ENCODE measurements around the gene ST3GAL5.

DNA sequence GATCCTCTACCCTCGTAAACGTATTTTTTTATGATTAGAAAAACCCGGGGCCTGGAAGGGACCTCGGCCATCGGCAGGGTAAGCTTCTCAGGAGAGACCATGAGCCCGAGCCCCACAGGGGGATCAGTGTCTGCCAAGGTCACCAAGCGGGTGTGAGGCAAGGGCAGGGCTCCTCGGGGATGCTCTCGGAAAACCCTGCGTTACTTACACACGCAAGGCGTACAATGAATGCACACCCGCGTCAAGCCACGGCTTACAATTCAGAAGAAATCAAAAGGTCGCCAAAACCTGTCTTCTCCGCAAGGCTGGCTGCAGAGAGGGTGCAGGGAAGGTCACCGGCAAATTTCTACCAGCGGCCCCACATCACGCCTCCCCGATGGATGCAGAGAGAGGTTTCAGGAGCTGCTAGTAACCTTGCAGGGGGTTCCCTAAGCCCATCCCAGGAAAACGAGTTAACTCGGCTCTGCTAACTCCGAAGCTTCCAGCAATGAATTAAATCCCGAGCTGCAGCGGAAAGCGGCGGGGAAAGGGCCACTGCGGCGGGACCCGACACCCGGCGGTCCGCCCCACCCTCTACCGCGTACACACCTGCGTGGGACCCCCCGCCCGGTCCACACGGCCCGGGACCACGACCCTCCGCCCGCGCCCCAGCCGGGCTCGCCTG is 638 bp downstream of the ST3GAL5 start:
- TF ChIP-seq POLR2AphosphoS5 (IDR thresholded peaks at IDR 0.05; ENCODE audit: low read depth), result no peak
- TF ChIP-seq, protein P1, sequence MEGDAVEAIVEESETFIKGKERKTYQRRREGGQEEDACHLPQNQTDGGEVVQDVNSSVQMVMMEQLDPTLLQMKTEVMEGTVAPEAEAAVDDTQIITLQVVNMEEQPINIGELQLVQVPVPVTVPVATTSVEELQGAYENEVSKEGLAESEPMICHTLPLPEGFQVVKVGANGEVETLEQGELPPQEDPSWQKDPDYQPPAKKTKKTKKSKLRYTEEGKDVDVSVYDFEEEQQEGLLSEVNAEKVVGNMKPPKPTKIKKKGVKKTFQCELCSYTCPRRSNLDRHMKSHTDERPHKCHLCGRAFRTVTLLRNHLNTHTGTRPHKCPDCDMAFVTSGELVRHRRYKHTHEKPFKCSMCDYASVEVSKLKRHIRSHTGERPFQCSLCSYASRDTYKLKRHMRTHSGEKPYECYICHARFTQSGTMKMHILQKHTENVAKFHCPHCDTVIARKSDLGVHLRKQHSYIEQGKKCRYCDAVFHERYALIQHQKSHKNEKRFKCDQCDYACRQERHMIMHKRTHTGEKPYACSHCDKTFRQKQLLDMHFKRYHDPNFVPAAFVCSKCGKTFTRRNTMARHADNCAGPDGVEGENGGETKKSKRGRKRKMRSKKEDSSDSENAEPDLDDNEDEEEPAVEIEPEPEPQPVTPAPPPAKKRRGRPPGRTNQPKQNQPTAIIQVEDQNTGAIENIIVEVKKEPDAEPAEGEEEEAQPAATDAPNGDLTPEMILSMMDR (conservative IDR thresholded peaks at IDR 0.05; ENCODE audit: low read depth in 2 of 2), result no peak
- no peak for TF ChIP-seq EZH2phosphoT487 (IDR thresholded peaks at IDR 0.05; ENCODE audit: unreplicated experiment)
- peak; percentile 17 for TF ChIP-seq EZH2 (IDR thresholded peaks at IDR 0.05; ENCODE audit: low read depth, unreplicated experiment)
- no peak for TF ChIP-seq CREB1 (CRISPR knock-in tag; IDR thresholded peaks at IDR 0.05; ENCODE audit: low read depth)
- TF ChIP-seq, protein P2, sequence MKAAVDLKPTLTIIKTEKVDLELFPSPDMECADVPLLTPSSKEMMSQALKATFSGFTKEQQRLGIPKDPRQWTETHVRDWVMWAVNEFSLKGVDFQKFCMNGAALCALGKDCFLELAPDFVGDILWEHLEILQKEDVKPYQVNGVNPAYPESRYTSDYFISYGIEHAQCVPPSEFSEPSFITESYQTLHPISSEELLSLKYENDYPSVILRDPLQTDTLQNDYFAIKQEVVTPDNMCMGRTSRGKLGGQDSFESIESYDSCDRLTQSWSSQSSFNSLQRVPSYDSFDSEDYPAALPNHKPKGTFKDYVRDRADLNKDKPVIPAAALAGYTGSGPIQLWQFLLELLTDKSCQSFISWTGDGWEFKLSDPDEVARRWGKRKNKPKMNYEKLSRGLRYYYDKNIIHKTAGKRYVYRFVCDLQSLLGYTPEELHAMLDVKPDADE (IDR thresholded peaks at IDR 0.05), result no peak
- no peak for TF ChIP-seq NANOG (IDR thresholded peaks at IDR 0.05; ENCODE audit: borderline replicate concordance)
- TF ChIP-seq, protein P3, sequence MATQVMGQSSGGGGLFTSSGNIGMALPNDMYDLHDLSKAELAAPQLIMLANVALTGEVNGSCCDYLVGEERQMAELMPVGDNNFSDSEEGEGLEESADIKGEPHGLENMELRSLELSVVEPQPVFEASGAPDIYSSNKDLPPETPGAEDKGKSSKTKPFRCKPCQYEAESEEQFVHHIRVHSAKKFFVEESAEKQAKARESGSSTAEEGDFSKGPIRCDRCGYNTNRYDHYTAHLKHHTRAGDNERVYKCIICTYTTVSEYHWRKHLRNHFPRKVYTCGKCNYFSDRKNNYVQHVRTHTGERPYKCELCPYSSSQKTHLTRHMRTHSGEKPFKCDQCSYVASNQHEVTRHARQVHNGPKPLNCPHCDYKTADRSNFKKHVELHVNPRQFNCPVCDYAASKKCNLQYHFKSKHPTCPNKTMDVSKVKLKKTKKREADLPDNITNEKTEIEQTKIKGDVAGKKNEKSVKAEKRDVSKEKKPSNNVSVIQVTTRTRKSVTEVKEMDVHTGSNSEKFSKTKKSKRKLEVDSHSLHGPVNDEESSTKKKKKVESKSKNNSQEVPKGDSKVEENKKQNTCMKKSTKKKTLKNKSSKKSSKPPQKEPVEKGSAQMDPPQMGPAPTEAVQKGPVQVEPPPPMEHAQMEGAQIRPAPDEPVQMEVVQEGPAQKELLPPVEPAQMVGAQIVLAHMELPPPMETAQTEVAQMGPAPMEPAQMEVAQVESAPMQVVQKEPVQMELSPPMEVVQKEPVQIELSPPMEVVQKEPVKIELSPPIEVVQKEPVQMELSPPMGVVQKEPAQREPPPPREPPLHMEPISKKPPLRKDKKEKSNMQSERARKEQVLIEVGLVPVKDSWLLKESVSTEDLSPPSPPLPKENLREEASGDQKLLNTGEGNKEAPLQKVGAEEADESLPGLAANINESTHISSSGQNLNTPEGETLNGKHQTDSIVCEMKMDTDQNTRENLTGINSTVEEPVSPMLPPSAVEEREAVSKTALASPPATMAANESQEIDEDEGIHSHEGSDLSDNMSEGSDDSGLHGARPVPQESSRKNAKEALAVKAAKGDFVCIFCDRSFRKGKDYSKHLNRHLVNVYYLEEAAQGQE (IDR thresholded peaks at IDR 0.05; ENCODE audit: unreplicated experiment), result no peak
- no peak for TF ChIP-seq ZNF331 (CRISPR knock-in tag; IDR thresholded peaks at IDR 0.05; ENCODE audit: low read depth)
- no peak for TF ChIP-seq STAT1 (IDR thresholded peaks at IDR 0.05; ENCODE audit: unreplicated experiment)
- no peak for TF ChIP-seq ZNF114 (CRISPR knock-in tag; IDR thresholded peaks at IDR 0.05)
- TF ChIP-seq, protein P4, sequence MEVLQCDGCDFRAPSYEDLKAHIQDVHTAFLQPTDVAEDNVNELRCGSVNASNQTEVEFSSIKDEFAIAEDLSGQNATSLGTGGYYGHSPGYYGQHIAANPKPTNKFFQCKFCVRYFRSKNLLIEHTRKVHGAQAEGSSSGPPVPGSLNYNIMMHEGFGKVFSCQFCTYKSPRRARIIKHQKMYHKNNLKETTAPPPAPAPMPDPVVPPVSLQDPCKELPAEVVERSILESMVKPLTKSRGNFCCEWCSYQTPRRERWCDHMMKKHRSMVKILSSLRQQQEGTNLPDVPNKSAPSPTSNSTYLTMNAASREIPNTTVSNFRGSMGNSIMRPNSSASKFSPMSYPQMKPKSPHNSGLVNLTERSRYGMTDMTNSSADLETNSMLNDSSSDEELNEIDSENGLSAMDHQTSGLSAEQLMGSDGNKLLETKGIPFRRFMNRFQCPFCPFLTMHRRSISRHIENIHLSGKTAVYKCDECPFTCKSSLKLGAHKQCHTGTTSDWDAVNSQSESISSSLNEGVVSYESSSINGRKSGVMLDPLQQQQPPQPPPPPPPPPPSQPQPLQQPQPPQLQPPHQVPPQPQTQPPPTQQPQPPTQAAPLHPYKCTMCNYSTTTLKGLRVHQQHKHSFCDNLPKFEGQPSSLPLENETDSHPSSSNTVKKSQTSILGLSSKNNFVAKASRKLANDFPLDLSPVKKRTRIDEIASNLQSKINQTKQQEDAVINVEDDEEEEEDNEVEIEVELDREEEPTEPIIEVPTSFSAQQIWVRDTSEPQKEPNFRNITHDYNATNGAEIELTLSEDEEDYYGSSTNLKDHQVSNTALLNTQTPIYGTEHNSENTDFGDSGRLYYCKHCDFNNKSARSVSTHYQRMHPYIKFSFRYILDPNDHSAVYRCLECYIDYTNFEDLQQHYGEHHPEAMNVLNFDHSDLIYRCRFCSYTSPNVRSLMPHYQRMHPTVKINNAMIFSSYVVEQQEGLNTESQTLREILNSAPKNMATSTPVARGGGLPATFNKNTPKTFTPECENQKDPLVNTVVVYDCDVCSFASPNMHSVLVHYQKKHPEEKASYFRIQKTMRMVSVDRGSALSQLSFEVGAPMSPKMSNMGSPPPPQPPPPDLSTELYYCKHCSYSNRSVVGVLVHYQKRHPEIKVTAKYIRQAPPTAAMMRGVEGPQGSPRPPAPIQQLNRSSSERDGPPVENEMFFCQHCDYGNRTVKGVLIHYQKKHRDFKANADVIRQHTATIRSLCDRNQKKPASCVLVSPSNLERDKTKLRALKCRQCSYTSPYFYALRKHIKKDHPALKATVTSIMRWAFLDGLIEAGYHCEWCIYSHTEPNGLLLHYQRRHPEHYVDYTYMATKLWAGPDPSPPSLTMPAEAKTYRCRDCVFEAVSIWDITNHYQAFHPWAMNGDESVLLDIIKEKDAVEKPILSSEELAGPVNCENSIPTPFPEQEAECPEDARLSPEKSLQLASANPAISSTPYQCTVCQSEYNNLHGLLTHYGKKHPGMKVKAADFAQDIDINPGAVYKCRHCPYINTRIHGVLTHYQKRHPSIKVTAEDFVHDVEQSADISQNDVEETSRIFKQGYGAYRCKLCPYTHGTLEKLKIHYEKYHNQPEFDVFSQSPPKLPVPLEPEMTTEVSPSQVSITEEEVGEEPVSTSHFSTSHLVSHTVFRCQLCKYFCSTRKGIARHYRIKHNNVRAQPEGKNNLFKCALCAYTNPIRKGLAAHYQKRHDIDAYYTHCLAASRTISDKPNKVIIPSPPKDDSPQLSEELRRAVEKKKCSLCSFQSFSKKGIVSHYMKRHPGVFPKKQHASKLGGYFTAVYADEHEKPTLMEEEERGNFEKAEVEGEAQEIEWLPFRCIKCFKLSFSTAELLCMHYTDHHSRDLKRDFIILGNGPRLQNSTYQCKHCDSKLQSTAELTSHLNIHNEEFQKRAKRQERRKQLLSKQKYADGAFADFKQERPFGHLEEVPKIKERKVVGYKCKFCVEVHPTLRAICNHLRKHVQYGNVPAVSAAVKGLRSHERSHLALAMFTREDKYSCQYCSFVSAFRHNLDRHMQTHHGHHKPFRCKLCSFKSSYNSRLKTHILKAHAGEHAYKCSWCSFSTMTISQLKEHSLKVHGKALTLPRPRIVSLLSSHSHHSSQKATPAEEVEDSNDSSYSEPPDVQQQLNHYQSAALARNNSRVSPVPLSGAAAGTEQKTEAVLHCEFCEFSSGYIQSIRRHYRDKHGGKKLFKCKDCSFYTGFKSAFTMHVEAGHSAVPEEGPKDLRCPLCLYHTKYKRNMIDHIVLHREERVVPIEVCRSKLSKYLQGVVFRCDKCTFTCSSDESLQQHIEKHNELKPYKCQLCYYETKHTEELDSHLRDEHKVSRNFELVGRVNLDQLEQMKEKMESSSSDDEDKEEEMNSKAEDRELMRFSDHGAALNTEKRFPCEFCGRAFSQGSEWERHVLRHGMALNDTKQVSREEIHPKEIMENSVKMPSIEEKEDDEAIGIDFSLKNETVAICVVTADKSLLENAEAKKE (CRISPR knock-in tag; IDR thresholded peaks at IDR 0.05), result no peak
- TF ChIP-seq JUNB (IDR thresholded peaks at IDR 0.05; ENCODE audit: unreplicated experiment), result no peak

All from GM23338 (cell line).